Right atrium auricular region (tissue), 2 donors: ENCODE measurements around the gene C19orf33. TPM values are rescaled to one million over a fixed set of nuclear protein-coding genes. Genes with fewer than 3 reads are reported as not detected.
"Not testable (repeated sequence)": the region's sequence is repeated elsewhere in the genome, so short reads cannot be mapped to it uniquely, and the experiment has no call there.

Source experiments
- DNase-seq: peaks from one replicate; pipeline ENCODE4 v3.0.0-alpha.2; 2019; ENCODE audit warnings: low spot score
- H3K27ac ChIP-seq, 2 donors: fragments of 200-600 bp; sonication (generic); 1 replicate in 1 of 2; 2 replicates in 1 of 2; pipeline ENCODE4 v1.5.1; 2016 to 2019
- H3K27me3 ChIP-seq, 2 donors: fragments of 200-600 bp; sonication (generic); one replicate each; pipeline versions ENCODE4 v1.5.1 to v1.6.0; 2017 to 2019
- H3K36me3 ChIP-seq: fragments of 200-600 bp; sonication (generic); one replicate; pipeline ENCODE4 v1.5.1; 2016
- H3K4me1 ChIP-seq, 2 donors: fragments of 200-600 bp; sonication (generic); one replicate each; pipeline versions ENCODE4 v1.5.1 to v1.6.0; 2017 to 2019
- H3K4me3 ChIP-seq, 2 donors: fragments of 200-600 bp; sonication (generic); 1 replicate in 1 of 2; 2 replicates in 1 of 2; pipeline ENCODE4 v1.5.1; 2017 to 2019; ENCODE audit warnings: mild to moderate bottlenecking in 1 of 2, moderate library complexity in 1 of 2
- H3K9me3 ChIP-seq, 2 donors: fragments of 200-600 bp; sonication (generic); one replicate each; pipeline ENCODE4 v1.5.1; 2019
- CTCF ChIP-seq, 2 donors: fragments of 200-600 bp; sonication (generic); IDR thresholded peaks; one replicate each; pipeline ENCODE4 v1.5.1; 2019; ENCODE audit warnings: antibody characterized with exemption in 2 of 2
- total RNA-seq, 2 donors: library from RNA; depleted of rRNA; stranded (reverse); fragments of >200 nt; gene quantifications; one replicate each; pipeline ENCODE4 v1.1.0, GENCODE V29; 2016

The C19orf33 gene
- total RNA-seq, 2 donors from 2014 or later: 18.9 to 48.6 TPM

DNA sequence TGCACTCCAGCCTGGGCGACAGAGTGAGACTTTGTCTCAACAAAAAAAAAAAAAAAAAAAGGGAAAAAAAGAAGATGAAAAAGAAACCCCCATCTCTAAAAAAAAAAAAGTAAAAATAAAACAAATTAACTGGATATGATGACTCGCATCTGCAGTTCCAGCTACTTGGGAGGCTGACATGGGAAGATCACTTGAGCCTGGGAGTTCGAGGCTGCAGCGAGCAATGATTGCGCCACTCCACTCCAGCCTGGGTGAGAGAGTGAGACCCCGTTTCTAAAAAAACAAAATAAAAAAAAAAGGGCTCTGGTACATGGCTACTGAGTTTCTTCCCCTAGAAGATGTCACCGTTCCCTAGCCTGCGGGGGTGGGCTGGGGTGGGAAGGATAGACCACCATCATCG is 29.2 kb downstream of the C19orf33 start:
- Histone ChIP-seq H3K27me3 (no peaks in the 10 kb centered on the region), H3K27ac (no peak overlapping the region), H3K36me3 (no peaks in the 10 kb centered on the region), H3K4me1 (peaks cover 0 to 13% of the 10 kb centered on the region in 2 donors), H3K4me3 (no peak overlapping the region), H3K9me3 (no peaks in the 10 kb centered on the region)
- no peak for DNase-seq
- no peak for TF ChIP-seq CTCF (IDR thresholded peaks at IDR 0.05)

DNA sequence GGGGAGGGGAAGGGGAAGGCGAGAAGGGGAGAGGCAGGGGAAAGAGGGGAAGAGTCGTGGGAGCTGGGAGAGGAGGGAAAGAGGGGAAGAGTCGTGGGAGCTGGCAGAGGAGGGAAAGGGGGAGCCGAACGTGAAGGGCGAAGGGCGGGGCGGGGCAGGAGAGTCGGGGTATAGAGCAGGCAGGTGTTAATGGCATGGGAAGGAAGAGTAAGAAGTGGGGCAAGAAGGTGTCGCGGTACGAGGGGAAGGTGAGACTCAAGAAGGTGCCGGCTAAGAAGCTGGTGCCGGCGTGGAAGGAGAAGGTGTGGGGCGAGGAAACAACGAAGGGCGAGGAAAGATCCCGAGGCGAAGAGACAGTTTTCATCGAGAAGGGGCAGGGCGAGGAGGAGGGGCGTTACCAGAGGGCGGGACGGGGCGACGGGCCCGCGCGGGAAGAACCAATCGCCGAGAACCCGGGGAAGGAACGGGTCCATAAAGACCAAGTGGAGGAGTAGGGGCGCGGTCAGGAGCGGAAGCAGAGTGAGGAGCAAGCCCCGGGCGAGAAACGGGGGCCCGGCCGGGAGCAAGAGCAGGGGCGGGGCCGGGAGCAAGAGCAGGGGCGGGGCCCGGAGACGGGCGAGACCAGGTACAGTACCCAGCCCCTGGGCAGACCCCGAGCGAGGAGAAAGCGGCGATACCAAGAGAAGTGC is 32.0 kb downstream of the C19orf33 start:
- DNase-seq: peak; percentile 97
- H3K27me3 ChIP-seq: no peaks in the 10 kb centered on the region
- peaks cover 0 to 13% of the 10 kb centered on the region in 2 donors for H3K4me1 ChIP-seq
- H3K36me3 ChIP-seq: no peaks in the 10 kb centered on the region
- TF ChIP-seq CTCF (IDR thresholded peaks at IDR 0.05): no peak
- H3K27ac ChIP-seq: peak overlapping the region; percentile 98 to 99
- peak overlapping the region; percentile 64 to 80 for H3K4me3 ChIP-seq
- H3K9me3 ChIP-seq: no peaks in the 10 kb centered on the region

GRCh38 chr19:38336638-38337359 is 32.7 kb downstream of the C19orf33 start:
- peak overlapping the region; percentile 98 to 99 for H3K27ac ChIP-seq
- TF ChIP-seq CTCF (IDR thresholded peaks at IDR 0.05): no peak

GRCh38 chr19:38337360-38337653 is 33.3 kb downstream of the C19orf33 start:
- Histone ChIP-seq H3K36me3 (no peaks in the 10 kb centered on the region), H3K4me3 (peak overlapping the region; percentile 64 to 80), H3K4me1 (peaks cover 0 to 13% of the 10 kb centered on the region in 2 donors), H3K9me3 (no peaks in the 10 kb centered on the region), H3K27me3 (no peaks in the 10 kb centered on the region), H3K27ac (peak overlapping the region; percentile 98 to 99)
- no peak for DNase-seq
- TF ChIP-seq CTCF (IDR thresholded peaks at IDR 0.05): no peak

More at GRCh38 chr19:38336638-38337359, 32.7 kb downstream of the C19orf33 start:
- Histone ChIP-seq H3K4me1 (peaks cover 0 to 13% of the 10 kb centered on the region in 2 donors), H3K4me3 (peak overlapping the region; percentile 64 to 80), H3K36me3 (no peaks in the 10 kb centered on the region), H3K9me3 (no peaks in the 10 kb centered on the region), H3K27me3 (no peaks in the 10 kb centered on the region)
- DNase-seq: peak; percentile 95

DNA sequence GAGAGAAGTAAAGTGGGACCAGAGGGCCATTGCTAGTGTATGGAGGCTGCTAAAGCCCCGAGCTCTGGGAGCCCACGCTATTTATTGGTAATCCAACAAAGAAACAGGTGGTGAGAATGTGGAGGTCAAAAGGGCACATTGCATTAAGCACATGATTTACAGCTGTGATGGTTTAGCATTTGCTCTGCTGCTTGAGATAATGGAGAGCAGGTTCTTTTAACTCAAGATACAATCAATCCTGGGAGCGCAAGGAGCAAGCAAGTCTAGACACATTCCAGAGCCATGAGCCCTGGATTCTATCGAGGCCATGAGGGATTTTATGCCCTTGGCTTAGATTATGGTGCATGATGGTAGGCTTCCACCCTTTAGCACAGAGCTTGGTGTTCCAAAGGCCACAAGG is 35.0 kb downstream of the C19orf33 start:
- H3K4me1 ChIP-seq: peaks cover 0 to 13% of the 10 kb centered on the region in 2 donors
- H3K4me3 ChIP-seq, H3K27me3 ChIP-seq, DNase-seq, H3K36me3 ChIP-seq, H3K27ac ChIP-seq, H3K9me3 ChIP-seq: not testable (repeated sequence)

- TF ChIP-seq CTCF (IDR thresholded peaks at IDR 0.05): no peak
These were observed 36.9 kb downstream of the C19orf33 start for GRCh38 chr19:38340927-38341326.

More at GRCh38 chr19:38340927-38341326, 36.9 kb downstream of the C19orf33 start:
- Histone ChIP-seq H3K36me3 (no peaks in the 10 kb centered on the region), H3K9me3 (no peaks in the 10 kb centered on the region), H3K4me1 (peaks cover 0 to 8% of the 10 kb centered on the region in 2 donors), H3K4me3 (no peak overlapping the region), H3K27me3 (no peaks in the 10 kb centered on the region), H3K27ac (no peak overlapping the region)
- DNase-seq: no peak
